RWPE1 (cell line): Measurements from ENCODE around the gene FRMD4A.

Experiments used
- CTCF ChIA-PET: fragments of 350-600 bp; sonication (Branson Sonifier 250); formaldehyde crosslinking; extraction: SDS; loops from one replicate; lab custom pipeline; 2021; lab: Yijun Ruan, JAX
- POLR2A ChIA-PET: fragments of 400-600 bp; formaldehyde crosslinking; extraction: SDS; loops from one replicate; lab custom pipeline; 2020; ENCODE audit warnings: antibody characterized with exemption; ENCODE audit not compliant: low non-redundant PET; lab: Yijun Ruan, JAX
- DNase-seq: peaks from one replicate; pipeline ENCODE4 v3.0.0; 2012; ENCODE audit warnings: low spot score
- H3K27ac ChIP-seq: fragments of 450-650 bp; 2 replicates; pipeline ENCODE4 v1.5.1; 2017
- TF ChIP-seq, protein P1 (sequence below): fragments of 450-650 bp; conservative IDR thresholded peaks from 2 replicates; pipeline ENCODE4 v1.5.1; 2017; ENCODE audit warnings: low read depth, mild to moderate bottlenecking

Gene FRMD4A

GRCh38 chr10:14306190-14306589, 24.5 kb downstream of the FRMD4A start:
- ChIA-PET POLR2A (no interaction called here), CTCF (no interaction called here)
- TF ChIP-seq, protein P1, sequence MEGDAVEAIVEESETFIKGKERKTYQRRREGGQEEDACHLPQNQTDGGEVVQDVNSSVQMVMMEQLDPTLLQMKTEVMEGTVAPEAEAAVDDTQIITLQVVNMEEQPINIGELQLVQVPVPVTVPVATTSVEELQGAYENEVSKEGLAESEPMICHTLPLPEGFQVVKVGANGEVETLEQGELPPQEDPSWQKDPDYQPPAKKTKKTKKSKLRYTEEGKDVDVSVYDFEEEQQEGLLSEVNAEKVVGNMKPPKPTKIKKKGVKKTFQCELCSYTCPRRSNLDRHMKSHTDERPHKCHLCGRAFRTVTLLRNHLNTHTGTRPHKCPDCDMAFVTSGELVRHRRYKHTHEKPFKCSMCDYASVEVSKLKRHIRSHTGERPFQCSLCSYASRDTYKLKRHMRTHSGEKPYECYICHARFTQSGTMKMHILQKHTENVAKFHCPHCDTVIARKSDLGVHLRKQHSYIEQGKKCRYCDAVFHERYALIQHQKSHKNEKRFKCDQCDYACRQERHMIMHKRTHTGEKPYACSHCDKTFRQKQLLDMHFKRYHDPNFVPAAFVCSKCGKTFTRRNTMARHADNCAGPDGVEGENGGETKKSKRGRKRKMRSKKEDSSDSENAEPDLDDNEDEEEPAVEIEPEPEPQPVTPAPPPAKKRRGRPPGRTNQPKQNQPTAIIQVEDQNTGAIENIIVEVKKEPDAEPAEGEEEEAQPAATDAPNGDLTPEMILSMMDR = no peak
- H3K27ac ChIP-seq = no peak overlapping the region
- no peak for DNase-seq

DNA sequence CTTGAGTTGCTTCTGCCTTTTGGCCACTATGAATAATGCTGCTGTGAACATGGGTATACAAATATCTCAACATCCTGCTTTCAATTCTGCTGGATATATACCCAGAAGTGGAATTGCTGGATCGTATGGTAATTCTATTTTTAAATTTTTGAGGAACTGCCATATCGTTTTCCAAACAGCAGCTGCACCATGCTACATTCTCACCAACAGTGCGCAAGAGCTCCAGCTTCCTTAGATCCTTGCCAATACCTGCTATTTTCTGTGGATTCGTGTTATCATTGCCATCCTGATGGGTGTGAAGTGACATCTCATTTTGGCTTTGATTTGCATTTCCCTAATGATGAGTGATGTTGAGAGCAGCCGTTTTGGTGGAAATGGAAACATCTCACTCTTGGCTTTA, 26.7 kb downstream of the FRMD4A start:
- no peak overlapping the region for H3K27ac ChIP-seq
- DNase-seq = no peak

GRCh38 chr10:14302035-14302434, 28.7 kb downstream of the FRMD4A start:
- ChIA-PET CTCF (interaction anchor here (0.6 to 0.8 kb wide), 3 partner anchors 16 to 241 kb away, joined by 3 to 7 read pairs (median 3); no protein-coding TSS in a partner anchor), POLR2A (no interaction called here)
- TF ChIP-seq, protein P1 = no peak
- no peak overlapping the region for H3K27ac ChIP-seq
- peak; percentile 24 for DNase-seq

More for the DNA sequence above, 26.7 kb downstream of the FRMD4A start:
- CTCF ChIA-PET = no interaction called here
- TF ChIP-seq, protein P1 = no peak
- POLR2A ChIA-PET = no interaction called here

GRCh38 chr10:14299556-14299955, 31.2 kb downstream of the FRMD4A start:
- DNase-seq = no peak
- POLR2A ChIA-PET = no interaction called here
- CTCF ChIA-PET = no interaction called here
- TF ChIP-seq, protein P1 = no peak
- H3K27ac ChIP-seq = no peak overlapping the region

GRCh38 chr10:14296065-14296709, 34.5 kb downstream of the FRMD4A start:
- DNase-seq = no peak
- no peak overlapping the region for H3K27ac ChIP-seq
- CTCF ChIA-PET = interaction anchor here (0.6 to 0.9 kb wide), 2 partner anchors 67 to 75 kb away, joined by 4 to 5 read pairs; no protein-coding TSS in a partner anchor
- TF ChIP-seq, protein P1 = no peak
- POLR2A ChIA-PET = no interaction called here

- CTCF ChIA-PET = no interaction called here
- POLR2A ChIA-PET = no interaction called here
- TF ChIP-seq, protein P1 = no peak
- DNase-seq = no peak
- no peak overlapping the region for H3K27ac ChIP-seq
These were observed 36.2 kb downstream of the FRMD4A start for GRCh38 chr10:14294347-14295059.
